Activated B cell treated with CpG ODN at 0.5 μM for 24 hours (primary cell): ENCODE data around the gene APLP1. TPM values are rescaled to one million over a fixed set of nuclear protein-coding genes. Genes with fewer than 3 reads are reported as not detected.

ENCODE experiments used
- ATAC-seq: fragments of 200-7000 bp; cut with Tn5 transposase; one replicate; pipeline ENCODE4 v1.10.0; 2021; ENCODE audit warnings: low read depth, mild to moderate bottlenecking, moderate library complexity
- CTCF ChIA-PET: fragments of 350-600 bp; sonication (Branson Sonifier 250); formaldehyde crosslinking; loops from one replicate; lab custom pipeline; 2021; ENCODE audit warnings: antibody characterized with exemption; lab: Charles Lee
- POLR2A ChIA-PET: fragments of 350-600 bp; sonication (Branson Sonifier 250); formaldehyde crosslinking; loops from one replicate; lab custom pipeline; 2021; ENCODE audit warnings: antibody characterized with exemption; lab: Charles Lee
- DNase-seq: peaks from one replicate; pipeline ENCODE4 v3.0.0; 2022
- H3K27ac Mint-ChIP-seq: one replicate; pipeline ENCODE4 v1.8.0; 2020; ENCODE audit warnings: mixed read lengths
- H3K27me3 Mint-ChIP-seq: one replicate; pipeline ENCODE4 v1.8.0; 2021; ENCODE audit warnings: mixed read lengths
- H3K36me3 Mint-ChIP-seq: one replicate; pipeline ENCODE4 v1.8.0; 2021; ENCODE audit warnings: low read depth, mixed read lengths
- H3K4me1 Mint-ChIP-seq: one replicate; pipeline ENCODE4 v1.8.0; 2021; ENCODE audit warnings: mixed read lengths
- H3K4me3 Mint-ChIP-seq: one replicate; pipeline ENCODE4 v1.8.0; 2020; ENCODE audit warnings: mild to moderate bottlenecking, mixed read lengths
- H3K9me3 Mint-ChIP-seq: one replicate; pipeline ENCODE4 v1.8.0; 2020; ENCODE audit warnings: mixed read lengths
- intact Hi-C: fragments of 100-400 bp; cut with micrococcal nuclease; formaldehyde crosslinking; loops from one replicate; pipeline ENCODE4 v1.15.1; 2024
- total RNA-seq: library from RNA; stranded (reverse); gene quantifications from 2 replicates; pipeline ENCODE4 v1.2.3, GENCODE V29; 2022
- TF ChIP-seq, protein P1 (sequence below): fragments of 200-600 bp; IDR thresholded peaks from one replicate; pipeline ENCODE4 v1.8.0; 2022; ENCODE audit warnings: antibody characterized with exemption, mild to moderate bottlenecking

The APLP1 gene
- total RNA-seq, 1 donor from 2014 or later = not detected

- CTCF ChIA-PET = no interaction called here
- POLR2A ChIA-PET = interaction anchor here (0.7 to 2.4 kb wide), 3 partner anchors 13 to 186 kb away, joined by 3 to 20 read pairs (median 9); partner anchors contain the start of gene NFKBID
- intact Hi-C loops = loop anchor here (1.0 kb wide), 2 partner anchors 10 to 15 kb away; no protein-coding TSS in a partner anchor
- Mint-ChIP-seq H3K27ac (peak overlapping the region; percentile 70), H3K27me3 (no peaks in the 10 kb centered on the region), H3K4me3 (peak overlapping the region; percentile 39), H3K36me3 (no peaks in the 10 kb centered on the region), H3K4me1 (peaks cover 54% of the 10 kb centered on the region), H3K9me3 (no peaks in the 10 kb centered on the region)
- TF ChIP-seq, protein P1, sequence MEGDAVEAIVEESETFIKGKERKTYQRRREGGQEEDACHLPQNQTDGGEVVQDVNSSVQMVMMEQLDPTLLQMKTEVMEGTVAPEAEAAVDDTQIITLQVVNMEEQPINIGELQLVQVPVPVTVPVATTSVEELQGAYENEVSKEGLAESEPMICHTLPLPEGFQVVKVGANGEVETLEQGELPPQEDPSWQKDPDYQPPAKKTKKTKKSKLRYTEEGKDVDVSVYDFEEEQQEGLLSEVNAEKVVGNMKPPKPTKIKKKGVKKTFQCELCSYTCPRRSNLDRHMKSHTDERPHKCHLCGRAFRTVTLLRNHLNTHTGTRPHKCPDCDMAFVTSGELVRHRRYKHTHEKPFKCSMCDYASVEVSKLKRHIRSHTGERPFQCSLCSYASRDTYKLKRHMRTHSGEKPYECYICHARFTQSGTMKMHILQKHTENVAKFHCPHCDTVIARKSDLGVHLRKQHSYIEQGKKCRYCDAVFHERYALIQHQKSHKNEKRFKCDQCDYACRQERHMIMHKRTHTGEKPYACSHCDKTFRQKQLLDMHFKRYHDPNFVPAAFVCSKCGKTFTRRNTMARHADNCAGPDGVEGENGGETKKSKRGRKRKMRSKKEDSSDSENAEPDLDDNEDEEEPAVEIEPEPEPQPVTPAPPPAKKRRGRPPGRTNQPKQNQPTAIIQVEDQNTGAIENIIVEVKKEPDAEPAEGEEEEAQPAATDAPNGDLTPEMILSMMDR = no peak
- DNase-seq (no peak), ATAC-seq (peak; percentile 17)
These were observed 45.2 kb downstream of the APLP1 start for GRCh38 chr19:35913589-35913988.

GRCh38 chr19:35915443-35915842 lies 47.1 kb downstream of the APLP1 start:
- ChIA-PET CTCF (interaction anchor here (2.3 kb wide), 1 partner anchor 11 kb away, joined by 6 read pairs; no protein-coding TSS in a partner anchor), POLR2A (interaction anchor here (2.4 kb wide), 1 partner anchor 15 kb away, joined by 20 read pairs; the partner anchor contains the start of gene NFKBID)
- H3K4me1 Mint-ChIP-seq = peaks cover 36% of the 10 kb centered on the region
- TF ChIP-seq, protein P1 = no peak
- DNase-seq (no peak), ATAC-seq (no peak)
- intact Hi-C loops = no loop called here
- H3K27me3 Mint-ChIP-seq = no peaks in the 10 kb centered on the region
- no peaks in the 10 kb centered on the region for H3K36me3 Mint-ChIP-seq
- no peak overlapping the region for H3K4me3 Mint-ChIP-seq
- H3K9me3 Mint-ChIP-seq = no peaks in the 10 kb centered on the region
- no peak overlapping the region for H3K27ac Mint-ChIP-seq

GRCh38 chr19:35919306-35919705 lies 50.9 kb downstream of the APLP1 start:
- peaks cover 12% of the 10 kb centered on the region for H3K4me1 Mint-ChIP-seq
- intact Hi-C loops = no loop called here
- no peak for ATAC-seq
- POLR2A ChIA-PET = interaction anchor here (1.2 kb wide), 1 partner anchor 8 kb away, joined by 3 read pairs; no protein-coding TSS in a partner anchor
- no peak overlapping the region for H3K27ac Mint-ChIP-seq
- no peak overlapping the region for H3K4me3 Mint-ChIP-seq
- CTCF ChIA-PET = no interaction called here
- DNase-seq = no peak
- no peaks in the 10 kb centered on the region for H3K27me3 Mint-ChIP-seq
- H3K36me3 Mint-ChIP-seq = no peaks in the 10 kb centered on the region
- TF ChIP-seq, protein P1 = no peak
- H3K9me3 Mint-ChIP-seq = no peaks in the 10 kb centered on the region

DNA sequence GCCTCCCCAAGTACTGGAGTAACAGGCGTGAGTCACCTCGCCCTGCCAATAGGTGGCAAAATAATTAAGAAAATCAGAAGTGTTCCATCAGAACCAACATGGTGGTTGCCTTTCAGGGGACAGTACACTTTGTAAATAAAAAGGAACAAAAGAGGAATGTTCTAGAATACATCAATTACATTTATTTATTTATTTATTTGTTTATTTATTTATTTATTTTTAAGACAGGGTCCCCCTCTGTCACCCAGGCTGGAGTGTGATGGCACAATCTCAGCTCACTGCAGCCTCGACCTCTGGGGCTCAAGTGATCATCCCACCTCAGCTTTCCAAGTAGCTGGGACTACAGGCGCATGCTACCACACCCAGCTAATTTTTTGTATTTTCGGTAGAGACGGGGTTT lies 52.6 kb downstream of the APLP1 start:
- DNase-seq = no peak
- no peaks in the 10 kb centered on the region for H3K27me3 Mint-ChIP-seq
- peaks cover 4% of the 10 kb centered on the region for H3K9me3 Mint-ChIP-seq
- no peak for ATAC-seq
- intact Hi-C loops = no loop called here
- H3K36me3 Mint-ChIP-seq = peaks cover 2% of the 10 kb centered on the region
- TF ChIP-seq, protein P1 = no peak
- no peak overlapping the region for H3K4me3 Mint-ChIP-seq
- CTCF ChIA-PET = interaction anchor here (1.6 kb wide), 1 partner anchor 17 kb away, joined by 3 read pairs; no protein-coding TSS in a partner anchor
- POLR2A ChIA-PET = interaction anchor here (0.6 kb wide), 1 partner anchor 318 kb away, joined by 5 read pairs; no protein-coding TSS in a partner anchor
- H3K4me1 Mint-ChIP-seq = peaks cover 5% of the 10 kb centered on the region
- H3K27ac Mint-ChIP-seq = no peak overlapping the region

- no peak overlapping the region for H3K4me3 Mint-ChIP-seq
- intact Hi-C loops = no loop called here
- H3K27me3 Mint-ChIP-seq = no peaks in the 10 kb centered on the region
- ChIA-PET POLR2A (no interaction called here), CTCF (interaction anchor here (2.2 kb wide), 1 partner anchor 42 kb away, joined by 10 read pairs; no protein-coding TSS in a partner anchor)
- ATAC-seq (no peak), DNase-seq (no peak)
- peaks cover 4% of the 10 kb centered on the region for H3K9me3 Mint-ChIP-seq
- H3K27ac Mint-ChIP-seq = no peak overlapping the region
- TF ChIP-seq, protein P1 = no peak
- H3K4me1 Mint-ChIP-seq = peaks cover 34% of the 10 kb centered on the region
- peaks cover 2% of the 10 kb centered on the region for H3K36me3 Mint-ChIP-seq
These were observed 57.1 kb downstream of the APLP1 start for GRCh38 chr19:35925501-35925900.
